ENCODE data around the gene SGCG.
A peak's percentile ranks its signal among the peaks of the same experiment; 100 is the strongest.

SGCG gene

DNA sequence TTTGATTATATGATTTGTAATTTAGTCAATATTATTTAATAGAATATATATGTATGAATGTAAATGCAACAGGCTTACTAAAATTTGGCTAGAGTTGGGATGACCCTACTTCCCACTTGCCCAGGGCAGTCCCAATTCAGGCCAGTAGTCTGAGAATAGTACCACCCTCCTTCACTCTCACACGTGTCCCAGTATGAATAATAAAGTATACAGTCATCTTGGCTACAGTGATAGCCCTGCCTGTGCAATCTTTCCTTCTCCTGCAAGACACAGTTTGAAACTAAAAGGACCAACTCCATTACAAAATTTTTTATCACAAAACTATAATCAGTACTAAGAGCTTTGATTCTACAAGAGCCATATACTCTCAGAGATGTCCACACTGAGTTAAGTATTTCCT, 176.6 kb downstream of the SGCG start:
- DNase-seq (ENCODE audit: low read depth): no peak
- no peak overlapping the region for H3K4me3 ChIP-seq (ENCODE audit: low read length)
- TF ChIP-seq CTCF (conservative IDR thresholded peaks at IDR 0.05; ENCODE audit: low read length): no peak

DNA sequence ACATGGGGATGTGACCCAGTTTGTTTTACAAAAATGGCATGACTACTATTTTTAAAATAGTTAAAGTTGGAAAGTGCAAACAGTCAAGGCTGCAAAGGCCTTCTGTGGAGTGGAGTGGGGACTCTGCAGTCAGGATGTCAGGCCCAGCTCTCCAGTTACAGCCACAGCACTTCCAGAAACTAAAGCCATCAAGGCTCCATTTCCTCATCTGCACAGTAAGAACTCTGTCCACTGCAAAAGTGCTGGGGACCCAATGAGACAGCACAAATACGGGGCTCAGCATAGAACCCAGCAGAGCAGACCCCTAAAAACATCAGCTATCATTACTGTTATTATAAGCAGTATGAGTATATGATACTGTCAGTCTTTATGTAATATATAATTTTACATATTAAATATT, 179.1 kb downstream of the SGCG start:
- no peak for DNase-seq (ENCODE audit: low read depth)
- TF ChIP-seq CTCF (conservative IDR thresholded peaks at IDR 0.05; ENCODE audit: low read length): no peak
- H3K4me3 ChIP-seq (ENCODE audit: low read length): no peak overlapping the region

- no peak for TF ChIP-seq CTCF (conservative IDR thresholded peaks at IDR 0.05; ENCODE audit: low read length)
- no peak overlapping the region for H3K4me3 ChIP-seq (ENCODE audit: low read length)
- DNase-seq (ENCODE audit: low read depth): no peak
Measured at GRCh38 chr13:23365652-23366051, 184.9 kb downstream of the SGCG start.

GRCh38 chr13:23367907-23368306, 187.1 kb downstream of the SGCG start:
- no peak for TF ChIP-seq CTCF (conservative IDR thresholded peaks at IDR 0.05; ENCODE audit: low read length)
- H3K4me3 ChIP-seq (ENCODE audit: low read length): no peak overlapping the region
- DNase-seq (ENCODE audit: low read depth): no peak

DNA sequence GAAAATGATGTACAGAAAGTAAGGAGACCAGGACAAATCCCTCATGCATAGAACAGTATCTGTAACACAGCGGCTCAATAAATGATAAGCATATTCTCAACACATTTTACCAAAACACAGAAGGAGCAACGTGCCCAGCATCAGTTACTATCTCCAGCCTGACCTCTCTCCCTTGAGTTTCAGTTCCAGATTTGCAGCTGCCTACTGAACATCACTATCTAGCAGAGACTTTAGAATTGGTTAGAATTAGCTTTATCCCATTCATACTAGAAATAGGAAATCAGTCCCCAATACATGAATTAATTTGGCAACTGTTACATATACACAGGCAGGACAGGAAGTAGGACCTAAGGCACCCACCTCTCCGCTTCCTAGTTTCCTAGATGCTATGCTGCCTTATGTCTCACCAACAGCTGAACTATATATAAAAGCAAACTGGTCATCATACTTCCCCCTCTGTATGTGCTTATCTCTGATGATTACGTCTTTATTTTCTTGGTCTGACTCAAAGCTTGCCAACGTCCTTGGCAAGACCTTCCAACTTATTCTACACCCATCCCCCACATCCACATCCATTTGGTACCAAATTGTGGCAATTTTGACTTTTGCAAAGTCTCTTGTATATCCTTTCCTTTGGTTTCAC, 191.6 kb downstream of the SGCG start:
- TF ChIP-seq CTCF (conservative IDR thresholded peaks at IDR 0.05; ENCODE audit: low read length): no peak
- H3K4me3 ChIP-seq (ENCODE audit: low read length): peak overlapping the region; percentile 25
- DNase-seq (ENCODE audit: low read depth): peak; percentile 10

All from AG10803 (cell line).